Urothelium cell line (cell line): ENCODE results near the gene NFATC2IP.
A peak's percentile ranks its signal among the peaks of the same experiment; 100 is the strongest.

Experiments used
- DNase-seq: peaks from one replicate; pipeline ENCODE4 v3.0.0; 2011; ENCODE audit warnings: low spot score, mixed read lengths
- FAIRE-seq: peaks from 2 replicates; lab custom pipeline; 2011; peaks lifted over from hg19 to GRCh38; lab: Jason Lieb, UNC

NFATC2IP gene

DNA sequence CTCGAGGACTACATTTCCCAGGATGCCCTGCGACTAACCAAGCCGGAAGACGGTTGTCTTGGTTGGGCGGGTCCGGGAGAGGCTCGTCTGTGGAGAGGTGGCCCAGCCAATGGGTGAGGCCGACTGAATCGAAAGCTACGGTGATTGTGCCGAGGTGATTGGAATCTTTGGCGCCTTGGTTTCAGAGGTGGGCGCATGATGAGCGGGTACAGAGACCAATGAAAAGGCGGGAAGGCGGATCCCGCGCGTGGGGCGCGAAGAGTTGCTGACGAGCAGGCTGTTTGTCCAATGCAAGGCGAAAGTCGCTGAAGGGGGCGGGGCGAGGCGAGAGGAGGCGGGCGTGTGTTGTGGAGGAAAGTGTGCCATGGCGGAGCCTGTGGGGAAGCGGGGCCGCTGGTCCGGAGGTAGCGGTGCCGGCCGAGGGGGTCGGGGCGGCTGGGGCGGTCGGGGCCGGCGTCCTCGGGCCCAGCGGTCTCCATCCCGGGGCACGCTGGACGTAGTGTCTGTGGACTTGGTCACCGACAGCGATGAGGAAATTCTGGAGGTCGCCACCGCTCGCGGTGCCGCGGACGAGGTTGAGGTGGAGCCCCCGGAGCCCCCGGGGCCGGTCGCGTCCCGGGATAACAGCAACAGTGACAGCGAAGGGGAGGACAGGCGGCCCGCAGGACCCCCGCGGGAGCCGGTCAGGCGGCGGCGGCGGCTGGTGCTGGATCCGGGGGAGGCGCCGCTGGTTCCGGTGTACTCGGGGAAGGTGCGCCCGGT is at the start of gene NFATC2IP:
Gene NFATC2IP (plus strand): TSS at position 290 of the 762 bp plus-strand sequence. CDS start 75 bp downstream, at position 365.
- DNase-seq (peak; percentile 96), FAIRE-seq (peak; percentile 42)

DNA sequence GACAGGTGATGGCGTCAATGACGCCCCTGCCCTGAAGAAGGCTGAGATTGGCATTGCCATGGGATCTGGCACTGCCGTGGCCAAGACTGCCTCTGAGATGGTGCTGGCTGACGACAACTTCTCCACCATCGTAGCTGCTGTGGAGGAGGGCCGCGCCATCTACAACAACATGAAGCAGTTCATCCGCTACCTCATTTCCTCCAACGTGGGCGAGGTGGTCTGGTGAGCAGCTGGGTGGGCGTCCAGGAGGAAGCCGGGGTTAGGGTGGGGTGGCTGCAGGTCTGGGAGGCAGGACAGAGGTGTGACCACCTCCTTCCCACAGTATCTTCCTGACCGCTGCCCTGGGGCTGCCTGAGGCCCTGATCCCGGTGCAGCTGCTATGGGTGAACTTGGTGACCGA is 48.9 kb upstream of the NFATC2IP start:
- FAIRE-seq (no peak), DNase-seq (no peak)

DNA sequence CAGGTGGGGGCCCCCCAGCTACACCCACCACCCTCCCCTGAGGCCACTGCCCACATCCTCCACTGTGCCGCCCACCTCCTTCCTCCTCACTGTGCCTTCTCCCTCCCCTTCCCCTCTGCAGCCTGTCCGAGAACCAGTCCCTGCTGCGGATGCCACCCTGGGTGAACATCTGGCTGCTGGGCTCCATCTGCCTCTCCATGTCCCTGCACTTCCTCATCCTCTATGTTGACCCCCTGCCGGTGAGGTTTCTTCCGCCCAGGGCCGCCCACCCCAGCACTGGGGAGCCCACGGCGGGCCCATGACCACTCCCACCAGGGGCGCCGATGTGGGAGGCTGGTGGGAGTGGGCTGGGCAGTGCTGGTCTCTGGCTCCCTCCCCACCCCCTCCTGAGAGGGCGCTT is 47.8 kb upstream of the NFATC2IP start:
- DNase-seq (no peak), FAIRE-seq (no peak)

DNA sequence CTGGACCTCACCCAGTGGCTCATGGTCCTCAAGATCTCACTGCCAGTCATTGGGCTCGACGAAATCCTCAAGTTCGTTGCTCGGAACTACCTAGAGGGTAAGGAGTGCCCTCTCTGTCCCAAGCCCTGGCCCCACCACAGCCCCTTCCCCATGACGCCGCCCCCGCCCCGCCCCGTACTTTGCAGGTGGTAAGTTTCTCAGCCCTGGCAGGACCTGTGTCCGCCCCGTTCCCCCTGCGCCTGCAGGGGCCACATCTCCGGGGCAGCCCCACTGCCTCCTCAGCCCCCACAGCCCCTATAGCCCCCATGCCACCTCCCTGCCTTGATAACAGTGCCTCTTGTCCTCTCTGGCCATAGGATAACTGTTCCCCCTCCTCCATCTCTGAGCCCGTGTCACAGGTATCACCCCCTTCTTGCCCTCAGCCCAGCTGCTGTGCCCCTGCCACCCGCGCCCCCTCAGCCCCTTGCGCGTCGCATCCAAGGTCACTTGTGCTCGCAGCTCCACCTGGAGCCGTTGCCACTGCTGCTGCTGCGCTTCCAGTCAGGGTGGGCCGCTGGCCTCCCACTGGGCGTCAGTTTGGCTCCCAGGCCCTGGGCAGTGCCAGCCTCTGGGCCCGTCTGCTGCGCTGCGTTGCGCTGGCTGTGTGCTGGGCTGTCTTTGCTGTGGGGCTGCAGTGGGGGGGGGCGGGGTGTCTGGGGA is 47.2 kb upstream of the NFATC2IP start:
- DNase-seq, result no peak
- no peak for FAIRE-seq

DNA sequence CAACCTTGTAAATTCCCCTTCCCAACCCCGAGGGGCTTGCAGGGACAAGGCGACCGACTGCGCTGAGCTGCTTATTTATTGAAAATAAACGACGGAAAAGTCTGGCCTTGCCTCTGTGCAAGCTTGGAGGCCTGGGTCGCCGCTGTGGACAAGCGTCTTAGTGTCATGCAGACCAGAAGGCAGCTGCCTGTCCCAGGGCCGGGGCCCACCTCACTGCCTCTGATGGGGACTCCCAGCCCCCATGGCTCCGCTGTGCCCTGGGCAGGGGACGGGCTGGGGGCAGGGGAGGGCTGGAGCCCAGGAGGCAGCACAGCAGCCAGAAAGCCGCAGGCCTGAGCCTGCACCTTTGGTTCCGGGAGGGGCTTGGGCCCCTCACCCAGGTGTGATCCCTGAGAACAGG is 46.4 kb upstream of the NFATC2IP start:
- no peak for DNase-seq
- no peak for FAIRE-seq

DNA sequence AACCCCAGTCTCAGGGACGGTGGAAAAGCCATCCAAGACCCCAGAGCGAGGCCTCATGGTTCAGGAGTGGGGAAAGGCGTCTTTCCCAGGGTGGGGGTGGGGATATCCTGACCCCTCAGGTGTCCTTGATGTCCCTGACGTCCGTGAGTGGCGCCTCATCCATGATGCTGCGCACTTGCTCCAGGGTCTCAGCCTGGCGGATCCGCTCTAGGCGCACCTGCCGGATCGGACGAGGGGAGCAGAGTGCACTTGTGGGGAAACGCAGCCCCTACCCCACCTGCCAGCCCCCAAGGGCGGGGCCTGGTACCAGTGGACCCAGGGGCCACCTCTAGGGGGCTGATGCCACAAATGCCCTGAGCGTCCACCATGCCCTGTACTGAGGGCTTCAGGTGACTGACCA is 45.9 kb upstream of the NFATC2IP start:
- DNase-seq (no peak), FAIRE-seq (no peak)

DNA sequence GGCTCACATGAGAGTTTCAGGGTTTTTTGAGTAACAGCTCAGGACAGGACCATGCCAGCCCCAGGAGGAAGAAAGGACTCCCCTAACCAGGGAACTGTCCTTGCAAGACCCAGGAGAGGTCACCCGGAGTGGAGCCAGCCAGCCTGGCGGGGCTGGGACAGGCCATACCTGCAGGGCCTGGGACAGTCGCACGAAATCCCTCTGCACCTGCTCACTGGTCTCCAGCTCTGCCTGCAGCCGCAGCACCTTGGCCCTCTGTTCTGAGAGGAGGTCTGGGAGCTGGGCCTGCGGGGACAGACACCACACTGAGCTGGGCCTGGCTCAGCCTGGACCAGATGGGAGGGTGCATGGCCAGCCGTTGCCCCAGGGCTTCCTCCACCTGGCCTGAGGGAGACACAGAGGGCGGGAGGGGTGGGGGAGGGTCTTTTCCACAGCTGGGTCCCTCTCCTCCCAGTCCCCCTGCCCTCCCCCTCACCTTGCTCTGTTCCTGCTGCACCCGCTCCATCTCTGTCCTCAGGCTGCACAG is 45.4 kb upstream of the NFATC2IP start:
- FAIRE-seq (no peak), DNase-seq (no peak)

DNA sequence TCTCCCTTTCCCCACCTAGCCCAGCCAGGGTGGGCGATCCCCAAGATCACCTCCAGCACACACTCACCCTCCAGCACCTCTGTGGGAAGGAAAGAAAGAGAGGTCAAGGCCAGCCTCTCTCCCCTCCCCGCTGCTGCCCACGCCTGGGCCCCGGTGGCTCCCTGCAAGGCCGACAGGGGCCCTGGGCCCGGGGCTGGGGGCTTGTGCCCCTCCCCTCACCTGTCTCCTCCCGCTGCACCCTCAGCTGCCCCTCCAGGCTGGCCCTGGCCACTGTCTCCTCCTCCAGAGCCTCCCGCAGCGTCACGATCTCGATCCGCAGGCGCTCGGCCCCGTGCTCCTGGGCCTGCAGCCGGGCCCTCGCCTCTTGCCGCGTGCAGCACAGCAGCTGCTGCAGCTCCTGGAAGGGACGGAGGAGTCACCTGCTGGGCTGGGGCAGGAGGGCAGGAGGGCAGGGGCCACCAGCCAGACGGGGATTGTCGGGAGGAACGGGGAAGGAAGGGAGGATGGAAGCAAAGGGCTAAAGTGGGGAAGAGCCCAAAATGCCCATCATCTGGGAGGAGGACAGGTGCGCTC is 44.9 kb upstream of the NFATC2IP start:
- FAIRE-seq (no peak), DNase-seq (no peak)

DNA sequence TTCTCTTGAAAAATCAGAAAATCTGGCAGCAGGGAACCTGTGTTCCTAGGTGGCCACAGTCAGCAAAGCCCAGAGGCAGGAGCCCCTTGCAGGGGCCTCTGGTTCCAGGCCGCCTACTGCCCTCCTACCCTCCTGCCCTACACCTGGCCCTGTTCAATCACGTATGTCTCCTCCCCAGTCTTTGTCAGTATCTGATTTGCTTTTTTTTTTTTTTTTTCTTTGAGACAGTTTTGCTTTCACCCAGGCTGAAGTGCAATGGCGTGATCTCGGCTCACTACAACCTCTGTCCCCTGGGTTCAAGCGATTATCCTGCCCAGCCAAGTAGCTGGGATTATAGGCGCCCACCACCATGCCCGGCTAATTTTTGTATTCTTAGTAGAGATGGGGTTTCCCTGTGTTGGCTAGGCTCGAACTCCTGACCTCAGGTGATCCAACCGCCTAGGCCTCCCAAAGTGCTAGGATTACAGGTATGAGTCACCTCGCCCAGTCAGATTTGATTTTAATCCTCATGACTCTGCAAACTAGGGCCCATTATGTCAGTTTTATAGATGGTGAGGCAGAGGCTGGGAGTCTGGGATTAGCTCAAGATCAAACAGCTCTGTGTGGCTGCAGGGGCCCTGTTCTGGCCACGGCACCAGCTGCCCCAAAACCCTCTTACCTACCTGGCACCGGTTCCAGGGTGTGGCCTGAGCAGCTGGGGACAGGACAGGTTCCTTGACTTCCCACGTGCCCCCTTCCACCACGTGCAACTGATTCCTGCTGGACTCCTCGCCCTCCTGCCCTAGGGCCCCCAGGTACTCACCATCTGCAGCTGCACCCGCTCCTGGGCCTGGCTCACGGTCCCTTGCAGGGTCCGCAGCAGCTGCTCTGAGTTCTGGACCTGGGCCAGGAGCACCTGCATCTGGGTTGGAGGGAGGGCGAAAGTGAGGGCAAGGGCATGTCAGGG is 40.4 kb upstream of the NFATC2IP start:
- DNase-seq (no peak), FAIRE-seq (no peak)

DNA sequence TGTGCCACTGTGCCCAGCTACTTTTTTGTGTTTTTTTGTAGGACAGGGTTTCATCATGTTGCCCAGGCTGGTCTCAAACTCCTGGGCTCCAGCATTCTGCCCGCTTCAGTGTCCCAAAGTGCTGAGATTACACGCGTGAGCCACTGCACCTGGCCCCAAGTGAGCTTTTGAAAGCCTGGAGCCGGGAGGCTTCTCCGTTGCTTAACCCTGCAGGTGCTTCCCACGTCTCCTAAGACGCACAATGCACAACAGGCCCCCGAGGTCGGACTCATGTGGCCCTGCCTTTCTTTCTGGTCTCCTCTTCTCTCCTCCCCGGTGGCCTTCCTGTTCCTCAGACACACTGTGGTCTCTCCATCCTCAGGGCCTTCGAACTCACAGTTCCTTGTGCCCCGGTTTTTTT is 38.2 kb upstream of the NFATC2IP start:
- FAIRE-seq (no peak), DNase-seq (no peak)

DNA sequence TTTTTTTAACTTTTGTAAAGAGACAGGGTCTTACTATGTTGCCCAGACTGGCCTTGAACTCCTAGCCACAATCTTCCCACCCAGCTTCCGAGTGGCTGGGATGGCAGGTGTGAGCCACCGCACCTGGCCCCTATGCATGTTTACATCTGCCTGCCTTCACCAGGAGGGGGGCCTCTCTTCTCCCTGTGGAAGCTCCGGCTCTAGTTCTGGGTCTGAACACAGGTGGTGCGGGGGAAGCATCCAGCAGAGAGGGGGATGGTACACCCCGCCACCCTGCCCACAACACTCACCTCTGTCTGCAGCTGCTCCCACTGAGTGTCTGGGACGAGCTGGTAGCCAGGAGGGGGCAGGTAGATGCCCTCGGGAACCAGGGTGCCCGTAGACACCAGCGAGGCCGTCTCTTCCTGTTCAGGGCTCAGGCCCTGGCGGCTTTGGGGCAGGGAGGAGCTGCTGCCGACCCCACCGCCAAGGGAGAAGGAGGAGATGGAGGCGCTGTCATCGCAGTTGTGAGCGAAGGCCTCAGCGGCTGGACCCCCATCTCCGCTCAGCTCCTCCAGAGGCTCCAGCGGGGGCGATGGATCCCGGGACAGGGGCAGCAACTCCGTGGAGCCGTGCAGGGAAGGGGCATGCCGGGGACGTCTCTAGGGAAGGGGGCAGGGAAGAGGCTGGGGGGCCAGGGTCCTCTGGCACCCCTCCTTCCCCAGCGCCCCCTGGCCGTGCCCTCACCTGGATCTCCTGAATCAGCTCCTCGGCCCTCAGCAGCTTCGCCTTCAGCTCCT is 36.6 kb upstream of the NFATC2IP start:
- no peak for DNase-seq

DNA sequence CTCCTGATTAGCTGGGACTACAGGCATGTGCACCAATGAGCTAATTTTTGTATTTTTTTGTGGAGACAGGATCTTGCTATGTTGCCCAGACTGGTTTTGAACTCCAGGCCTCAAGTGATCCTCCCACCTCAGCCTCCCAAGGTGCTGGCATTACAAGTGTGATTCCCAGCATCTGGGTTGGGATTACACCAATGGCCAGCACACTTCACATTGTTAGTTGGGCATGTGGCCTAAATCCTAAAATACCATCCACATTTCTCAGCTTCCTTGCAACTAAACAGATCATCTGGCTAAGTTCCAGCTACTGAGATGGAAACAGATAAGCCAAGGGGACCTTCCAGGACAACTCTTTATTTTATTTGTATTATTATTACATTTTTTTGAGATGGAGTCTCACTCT is 35.6 kb upstream of the NFATC2IP start:
- no peak for FAIRE-seq
- DNase-seq, result no peak

More for the DNA sequence above, 36.6 kb upstream of the NFATC2IP start:
- FAIRE-seq, result no peak

DNA sequence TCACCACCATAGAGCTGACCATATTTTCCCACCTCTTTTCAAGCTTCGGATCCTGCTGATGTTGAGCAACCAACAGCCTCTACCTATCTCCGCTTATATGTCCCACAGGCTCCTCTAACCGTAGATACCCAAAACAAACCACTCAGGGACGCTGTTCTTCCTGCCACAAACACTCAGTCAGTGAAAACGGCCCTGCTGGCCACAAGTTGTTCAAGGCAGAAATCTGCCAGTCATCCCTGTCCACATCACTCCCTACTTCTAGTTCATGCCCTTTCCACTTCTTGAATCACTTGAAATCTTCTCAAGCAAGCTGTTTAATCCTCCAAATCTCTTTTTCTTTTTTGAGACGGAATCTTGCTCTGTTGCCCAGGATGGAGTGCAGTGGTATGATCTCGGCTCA is 33.6 kb upstream of the NFATC2IP start:
- no peak for DNase-seq

DNA sequence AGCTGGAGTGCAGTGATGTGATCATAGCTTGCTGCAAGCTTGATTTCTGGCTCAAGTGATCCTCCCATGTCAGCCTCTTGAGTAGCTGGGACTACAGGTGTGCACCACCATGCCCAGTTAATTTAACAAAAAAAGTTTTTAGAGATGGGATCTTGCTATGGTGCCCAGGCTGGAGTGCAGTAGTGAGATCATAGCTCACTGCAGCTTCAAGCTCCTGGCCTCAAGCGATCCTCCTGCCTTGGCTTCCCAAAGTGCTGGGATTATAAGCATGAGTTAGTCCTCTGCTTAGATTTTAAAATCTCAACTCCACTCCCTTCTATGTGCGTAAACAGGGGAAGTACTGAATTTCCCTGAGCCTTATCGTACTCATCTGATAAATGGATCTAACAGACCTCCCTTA is 32.0 kb upstream of the NFATC2IP start:
- DNase-seq, result no peak
- FAIRE-seq, result no peak

More for the DNA sequence above, 33.6 kb upstream of the NFATC2IP start:
- no peak for FAIRE-seq

DNA sequence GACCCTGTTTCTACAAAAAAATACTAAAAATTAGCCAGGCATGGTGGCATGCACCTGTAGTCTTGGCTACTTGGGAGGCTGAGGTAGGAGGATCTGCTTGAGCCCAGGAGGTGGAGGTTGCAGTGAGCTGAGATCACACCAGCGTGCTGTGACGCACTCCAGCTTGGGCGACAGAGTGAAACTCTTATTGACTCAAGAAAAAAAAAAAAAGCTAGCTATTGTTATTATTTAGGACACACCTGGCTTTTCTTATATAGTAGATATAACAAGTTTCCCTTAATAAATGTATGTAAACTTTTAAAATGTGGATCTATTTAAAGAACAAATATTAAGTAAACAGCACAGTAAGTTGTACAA is 27.5 kb upstream of the NFATC2IP start:
- no peak for FAIRE-seq
- DNase-seq, result no peak

DNA sequence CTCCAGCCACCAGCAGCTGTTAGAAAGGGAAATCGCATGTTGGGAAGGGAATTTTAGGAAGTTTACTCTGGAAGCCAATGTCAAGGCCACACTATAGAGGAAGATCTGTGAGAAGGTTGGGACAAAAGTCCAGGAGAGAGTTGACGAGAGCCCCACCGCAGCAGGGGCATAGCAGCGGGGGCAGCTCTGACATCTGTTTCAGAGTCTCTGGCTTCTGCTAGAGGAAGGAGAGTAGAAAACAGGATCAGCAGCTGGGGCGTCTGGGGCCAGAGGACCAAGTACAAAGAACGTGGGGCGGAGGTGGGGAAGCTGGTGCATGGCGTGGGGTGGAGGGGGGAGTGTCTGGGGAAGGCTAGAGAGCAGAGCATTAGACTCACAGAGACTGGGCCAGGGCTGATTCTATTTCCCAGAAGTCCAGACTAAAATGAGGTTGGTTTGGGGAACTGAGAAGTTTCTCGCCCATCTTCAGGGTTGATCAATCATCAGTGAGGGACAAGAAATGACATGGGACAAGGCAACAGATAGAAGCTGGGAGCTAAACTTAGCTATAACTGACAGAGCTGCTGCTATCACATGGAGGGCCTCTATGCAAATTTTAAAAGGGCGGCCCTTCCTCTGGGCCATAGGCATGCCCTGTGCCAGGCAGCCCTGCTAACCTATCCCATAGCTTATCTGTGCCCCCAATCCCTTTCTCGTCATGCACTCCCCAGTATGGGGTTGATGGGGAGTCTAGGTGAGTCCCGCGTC is 26.9 kb upstream of the NFATC2IP start:
- no peak for DNase-seq
- no peak for FAIRE-seq

DNA sequence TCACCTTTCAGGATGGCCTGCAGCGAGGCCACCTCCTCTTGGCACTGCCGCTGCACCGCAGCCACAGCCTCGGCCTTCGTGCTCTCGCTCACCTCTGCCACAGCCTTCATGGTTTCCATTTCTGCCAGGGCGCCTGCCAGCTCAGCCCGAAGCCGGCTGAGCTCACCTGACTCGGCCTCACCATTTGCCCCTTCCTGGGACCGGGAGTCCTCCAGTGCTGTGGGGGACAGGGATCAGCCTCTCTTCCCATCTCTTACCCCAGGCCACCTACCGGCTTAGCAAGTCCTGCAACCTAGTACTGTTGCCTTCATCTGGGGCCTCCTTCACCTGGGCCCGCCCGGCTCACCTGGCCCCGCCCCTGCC is 26.4 kb upstream of the NFATC2IP start:
- no peak for DNase-seq
- no peak for FAIRE-seq

DNA sequence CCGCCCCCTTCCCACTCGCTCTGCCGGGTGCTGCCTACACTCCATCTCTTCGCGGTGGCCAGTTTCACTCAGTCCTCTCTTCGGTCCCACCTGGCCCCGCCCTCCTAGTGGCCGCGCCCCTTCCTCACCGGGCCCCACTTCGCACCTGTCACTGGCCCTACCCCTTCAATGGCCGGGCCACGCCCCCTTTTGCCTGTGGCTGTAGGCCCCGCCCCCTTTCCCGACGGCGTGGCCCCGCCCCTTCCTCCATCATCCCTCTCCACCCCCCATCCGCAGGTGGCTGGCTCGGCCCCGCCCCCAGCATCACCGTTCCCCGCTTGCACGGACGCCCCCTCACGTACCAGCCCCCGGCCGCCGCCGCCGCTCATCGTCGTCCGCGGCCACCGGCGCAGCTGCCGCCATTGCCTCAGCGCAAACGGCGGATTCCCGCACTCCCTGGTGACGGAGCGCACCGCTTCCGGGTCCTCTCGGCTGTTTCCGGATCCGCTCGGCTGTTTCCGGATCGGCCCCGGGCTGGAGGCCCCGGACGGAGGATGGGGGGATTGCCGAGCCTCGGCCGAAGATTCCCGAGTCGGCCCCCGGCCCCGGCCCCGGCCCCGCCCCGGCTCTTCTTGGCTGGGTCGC is 25.9 kb upstream of the NFATC2IP start, which contains the start of gene RABEP2:
Gene RABEP2 (minus strand): TSS at position 477 of the 624 bp plus-strand sequence. CDS start 75 bp downstream, at position 402.
- no peak for FAIRE-seq
- peak; percentile 95 for DNase-seq
